Lower lobe of right lung (tissue), 2 donors: Measurements from ENCODE around the gene HK2. TPM values are rescaled to one million over a fixed set of nuclear protein-coding genes. Genes with fewer than 3 reads are reported as not detected.

Source experiments
- ATAC-seq, 2 donors: fragments of 200-7000 bp; cut with Tn5 transposase; one replicate each; pipeline ENCODE4 v1.9.1; 2020 to 2022; ENCODE audit warnings: mild to moderate bottlenecking in 2 of 2, moderate library complexity in 2 of 2
- DNase-seq: peaks from one replicate; pipeline ENCODE4 v3.0.0-alpha.2; 2020
- H3K27ac ChIP-seq: fragments of 200-600 bp; one replicate; pipeline ENCODE4 v1.8.0; 2022
- H3K27me3 ChIP-seq: fragments of 200-600 bp; one replicate; pipeline ENCODE4 v1.8.0; 2022; ENCODE audit warnings: low read depth
- H3K36me3 ChIP-seq: fragments of 200-600 bp; one replicate; pipeline ENCODE4 v1.8.0; 2022; ENCODE audit warnings: mild to moderate bottlenecking
- H3K4me1 ChIP-seq: fragments of 200-600 bp; one replicate; pipeline ENCODE4 v1.8.0; 2022
- H3K4me3 ChIP-seq: fragments of 200-600 bp; one replicate; pipeline ENCODE4 v1.8.0; 2022; ENCODE audit warnings: mild to moderate bottlenecking
- H3K9me3 ChIP-seq: fragments of 200-600 bp; one replicate; pipeline ENCODE4 v1.8.0; 2022
- CTCF ChIP-seq: fragments of 200-600 bp; IDR thresholded peaks from one replicate; pipeline ENCODE4 v1.8.0; 2022; ENCODE audit warnings: antibody characterized with exemption, mild to moderate bottlenecking
- intact Hi-C: fragments of 100-400 bp; cut with DNase I; formaldehyde crosslinking; loops from one replicate; pipeline ENCODE4 v1.11.0; 2022
- total RNA-seq: library from RNA; stranded (reverse); fragmentation: NEBNext Ultra II Directional; extraction: Animal tissue kit (Norgen Biotek cat#: 25700); gene quantifications from one replicate; pipeline ENCODE4 v1.2.1, GENCODE V29; 2021
- donor health status: DM: no; HTN: yes; CAD: no; lungs with severe emphysema.

The HK2 gene
- total RNA-seq, 1 donor from 2014 or later: 86.7 TPM

DNA sequence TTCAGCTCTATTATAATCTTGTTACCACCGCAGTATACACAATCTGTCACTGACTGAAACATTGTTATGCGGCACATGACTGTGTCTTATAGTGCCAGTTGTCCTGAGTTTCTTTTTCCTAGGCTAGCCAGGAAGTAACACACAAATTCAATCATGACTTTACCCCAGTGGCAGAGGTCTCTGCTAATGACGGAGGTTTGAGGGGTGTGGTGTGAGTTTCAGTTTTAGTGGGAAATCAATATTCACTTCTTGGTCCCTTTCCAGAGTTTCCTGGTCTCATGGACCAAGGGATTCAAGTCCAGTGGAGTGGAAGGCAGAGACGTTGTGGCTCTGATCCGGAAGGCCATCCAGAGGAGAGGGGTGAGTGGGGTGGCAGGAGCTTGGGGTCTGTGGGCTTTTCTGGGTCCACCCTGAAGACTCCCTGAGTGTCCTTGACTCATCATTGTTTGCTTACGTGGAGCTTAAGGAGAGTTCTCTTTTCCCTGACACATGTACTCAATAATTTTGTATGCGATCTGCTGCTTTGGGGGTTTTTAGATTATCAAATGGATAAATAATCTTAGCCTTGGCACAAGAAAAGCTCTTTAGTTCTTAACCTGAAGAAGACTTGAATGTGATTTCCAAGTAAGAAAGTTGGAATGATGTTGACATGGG is 39.2 kb downstream of the HK2 start:
- Histone ChIP-seq H3K27ac (no peak overlapping the region), H3K27me3 (no peaks in the 10 kb centered on the region), H3K9me3 (no peaks in the 10 kb centered on the region), H3K4me1 (peaks cover 44% of the 10 kb centered on the region), H3K4me3 (no peak overlapping the region), H3K36me3 (peaks cover 15% of the 10 kb centered on the region)
- DNase-seq (no peak), ATAC-seq (no peak)
- no peak for TF ChIP-seq CTCF
- intact Hi-C loops: loop anchor here (5.0 kb wide), 1 partner anchor 161 kb away; no protein-coding TSS in a partner anchor

GRCh38 chr2:74873678-74874640 is 40.0 kb downstream of the HK2 start:
- H3K27ac ChIP-seq: peak overlapping the region; percentile 42
- intact Hi-C loops: loop anchor here (5.0 kb wide), 1 partner anchor 162 kb away; no protein-coding TSS in a partner anchor
- H3K9me3 ChIP-seq: no peaks in the 10 kb centered on the region
- no peak for ATAC-seq
- TF ChIP-seq CTCF: no peak
- H3K36me3 ChIP-seq: peaks cover 24% of the 10 kb centered on the region
- H3K4me1 ChIP-seq: peaks cover 40% of the 10 kb centered on the region
- DNase-seq: no peak
- H3K27me3 ChIP-seq: no peaks in the 10 kb centered on the region
- H3K4me3 ChIP-seq: no peak overlapping the region

GRCh38 chr2:74876081-74876886 is 42.4 kb downstream of the HK2 start:
- intact Hi-C loops: no loop called here
- Histone ChIP-seq H3K9me3 (no peaks in the 10 kb centered on the region), H3K27me3 (no peaks in the 10 kb centered on the region), H3K36me3 (peaks cover 47% of the 10 kb centered on the region), H3K27ac (peak overlapping the region; percentile 20), H3K4me3 (no peak overlapping the region), H3K4me1 (peaks cover 35% of the 10 kb centered on the region)
- DNase-seq (no peak), ATAC-seq (peak; percentile 70 to 84)
- TF ChIP-seq CTCF: peak; percentile 75

DNA sequence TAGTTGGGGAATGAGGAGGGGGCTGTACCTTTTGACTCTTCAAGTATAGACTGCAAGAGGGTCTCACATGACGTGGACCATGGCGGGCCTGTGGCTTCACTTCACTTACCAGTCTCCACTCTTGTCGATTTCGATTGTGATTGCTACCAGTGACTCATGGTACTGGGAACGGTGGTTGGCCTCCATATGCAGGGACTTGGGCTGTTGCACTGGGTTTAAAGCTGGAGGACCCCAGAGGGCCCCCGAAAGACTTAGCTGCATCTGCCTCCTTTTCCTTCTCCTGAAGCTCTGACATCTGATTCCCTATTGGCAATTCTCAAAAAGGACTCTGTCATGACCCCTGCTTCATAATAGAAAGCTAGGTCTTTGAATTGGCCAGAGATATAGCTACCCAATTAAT is 43.4 kb downstream of the HK2 start:
- Histone ChIP-seq H3K27me3 (no peaks in the 10 kb centered on the region), H3K4me1 (peaks cover 28% of the 10 kb centered on the region), H3K4me3 (no peak overlapping the region), H3K36me3 (peaks cover 58% of the 10 kb centered on the region), H3K27ac (no peak overlapping the region), H3K9me3 (no peaks in the 10 kb centered on the region)
- DNase-seq (no peak), ATAC-seq (no peak)
- TF ChIP-seq CTCF: no peak
- intact Hi-C loops: no loop called here

DNA sequence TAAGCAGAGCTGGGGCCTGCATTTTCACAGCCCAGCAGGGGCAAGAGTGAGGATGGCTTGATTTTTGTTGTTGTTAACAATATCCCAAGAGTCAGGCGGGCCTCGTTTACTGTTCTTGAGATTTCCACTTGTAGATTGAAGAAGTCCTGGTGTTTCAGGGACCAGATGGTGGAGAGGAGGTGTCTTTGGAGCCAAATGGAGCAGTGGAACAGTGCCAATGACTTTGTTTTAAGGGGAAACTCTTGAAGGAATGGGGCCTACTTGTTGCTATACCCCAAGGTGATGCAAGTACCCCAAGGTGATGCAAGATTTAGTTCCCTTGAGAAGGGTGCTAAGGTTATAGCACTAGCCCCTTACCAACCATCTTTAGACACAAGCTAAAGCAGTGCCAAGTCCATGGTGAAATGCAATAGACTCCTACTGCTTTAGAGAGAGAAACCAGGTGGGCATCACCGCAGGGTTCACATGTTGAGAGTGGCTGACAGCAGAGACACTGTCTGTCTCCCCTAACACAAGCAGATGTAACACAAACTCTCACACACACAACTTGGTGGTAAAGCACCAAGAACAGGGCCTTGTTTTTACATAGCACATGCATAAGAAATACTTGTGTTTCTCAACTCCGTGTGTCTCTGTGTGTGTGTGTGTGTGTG is 44.0 kb downstream of the HK2 start:
- Histone ChIP-seq H3K4me3 (no peak overlapping the region), H3K4me1 (peaks cover 25% of the 10 kb centered on the region), H3K9me3 (no peaks in the 10 kb centered on the region), H3K27me3 (no peaks in the 10 kb centered on the region), H3K36me3 (peaks cover 63% of the 10 kb centered on the region), H3K27ac (no peak overlapping the region)
- DNase-seq (no peak), ATAC-seq (no peak)
- intact Hi-C loops: no loop called here
- TF ChIP-seq CTCF: no peak
